Measurements from ENCODE around the gene HERPUD1.

- no peak for TF ChIP-seq EP300 (IDR thresholded peaks at IDR 0.05; ENCODE audit: borderline replicate concordance)
- TF ChIP-seq EGR1 (IDR thresholded peaks at IDR 0.05) = no peak
- TF ChIP-seq TAF1 (IDR thresholded peaks at IDR 0.05; ENCODE audit: low read depth) = no peak
- peak; percentile 83 for TF ChIP-seq RAD21 (IDR thresholded peaks at IDR 0.05; ENCODE audit: low read depth)
- TF ChIP-seq FOXM1 (IDR thresholded peaks at IDR 0.05; ENCODE audit: borderline replicate concordance, low read depth) = no peak
- no peak for TF ChIP-seq MAX (IDR thresholded peaks at IDR 0.05)
- TF ChIP-seq, protein P1, sequence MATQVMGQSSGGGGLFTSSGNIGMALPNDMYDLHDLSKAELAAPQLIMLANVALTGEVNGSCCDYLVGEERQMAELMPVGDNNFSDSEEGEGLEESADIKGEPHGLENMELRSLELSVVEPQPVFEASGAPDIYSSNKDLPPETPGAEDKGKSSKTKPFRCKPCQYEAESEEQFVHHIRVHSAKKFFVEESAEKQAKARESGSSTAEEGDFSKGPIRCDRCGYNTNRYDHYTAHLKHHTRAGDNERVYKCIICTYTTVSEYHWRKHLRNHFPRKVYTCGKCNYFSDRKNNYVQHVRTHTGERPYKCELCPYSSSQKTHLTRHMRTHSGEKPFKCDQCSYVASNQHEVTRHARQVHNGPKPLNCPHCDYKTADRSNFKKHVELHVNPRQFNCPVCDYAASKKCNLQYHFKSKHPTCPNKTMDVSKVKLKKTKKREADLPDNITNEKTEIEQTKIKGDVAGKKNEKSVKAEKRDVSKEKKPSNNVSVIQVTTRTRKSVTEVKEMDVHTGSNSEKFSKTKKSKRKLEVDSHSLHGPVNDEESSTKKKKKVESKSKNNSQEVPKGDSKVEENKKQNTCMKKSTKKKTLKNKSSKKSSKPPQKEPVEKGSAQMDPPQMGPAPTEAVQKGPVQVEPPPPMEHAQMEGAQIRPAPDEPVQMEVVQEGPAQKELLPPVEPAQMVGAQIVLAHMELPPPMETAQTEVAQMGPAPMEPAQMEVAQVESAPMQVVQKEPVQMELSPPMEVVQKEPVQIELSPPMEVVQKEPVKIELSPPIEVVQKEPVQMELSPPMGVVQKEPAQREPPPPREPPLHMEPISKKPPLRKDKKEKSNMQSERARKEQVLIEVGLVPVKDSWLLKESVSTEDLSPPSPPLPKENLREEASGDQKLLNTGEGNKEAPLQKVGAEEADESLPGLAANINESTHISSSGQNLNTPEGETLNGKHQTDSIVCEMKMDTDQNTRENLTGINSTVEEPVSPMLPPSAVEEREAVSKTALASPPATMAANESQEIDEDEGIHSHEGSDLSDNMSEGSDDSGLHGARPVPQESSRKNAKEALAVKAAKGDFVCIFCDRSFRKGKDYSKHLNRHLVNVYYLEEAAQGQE (IDR thresholded peaks at IDR 0.05; ENCODE audit: low read depth) = no peak
- no peak for TF ChIP-seq TEAD4 (IDR thresholded peaks at IDR 0.05)
- no peak for TF ChIP-seq NFIC (IDR thresholded peaks at IDR 0.05)
- TF ChIP-seq CREB1 (IDR thresholded peaks at IDR 0.05; ENCODE audit: low read depth) = no peak
These were observed 19.2 kb downstream of the HERPUD1 start for GRCh38 chr16:56950881-56951771.
